NCI-H2081 (cell line): ENCODE data around the gene CDKAL1.
"Not testable (repeated sequence)": the region's sequence is repeated elsewhere in the genome, so short reads cannot be mapped to it uniquely, and the experiment has no call there.

Source experiments
- DNase-seq, 2 experiments: peaks; one replicate each; lab custom pipeline; 2025; lab: John Stamatoyannopoulos, UW

Gene CDKAL1

DNA sequence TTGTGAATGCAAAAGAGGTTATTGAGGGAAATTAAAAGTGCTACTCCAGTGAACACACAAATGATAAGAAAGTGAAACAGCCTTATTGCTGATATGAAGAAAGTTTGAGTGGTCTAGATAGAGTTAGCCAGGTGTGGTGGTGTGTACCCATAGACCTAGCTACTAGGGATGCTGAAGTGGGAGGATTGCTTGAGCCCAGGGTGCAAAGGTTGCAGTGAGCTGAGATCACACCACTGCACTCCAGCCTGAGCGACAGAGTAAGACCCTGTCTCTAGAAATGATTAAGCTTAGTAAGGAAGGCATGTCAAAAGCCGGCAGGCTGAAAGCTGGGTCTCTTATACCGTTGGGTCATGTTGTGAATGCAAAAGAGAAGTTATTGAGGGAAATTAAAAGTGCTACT, 389.8 kb downstream of the CDKAL1 start:
- not testable (repeated sequence) for DNase-seq

DNA sequence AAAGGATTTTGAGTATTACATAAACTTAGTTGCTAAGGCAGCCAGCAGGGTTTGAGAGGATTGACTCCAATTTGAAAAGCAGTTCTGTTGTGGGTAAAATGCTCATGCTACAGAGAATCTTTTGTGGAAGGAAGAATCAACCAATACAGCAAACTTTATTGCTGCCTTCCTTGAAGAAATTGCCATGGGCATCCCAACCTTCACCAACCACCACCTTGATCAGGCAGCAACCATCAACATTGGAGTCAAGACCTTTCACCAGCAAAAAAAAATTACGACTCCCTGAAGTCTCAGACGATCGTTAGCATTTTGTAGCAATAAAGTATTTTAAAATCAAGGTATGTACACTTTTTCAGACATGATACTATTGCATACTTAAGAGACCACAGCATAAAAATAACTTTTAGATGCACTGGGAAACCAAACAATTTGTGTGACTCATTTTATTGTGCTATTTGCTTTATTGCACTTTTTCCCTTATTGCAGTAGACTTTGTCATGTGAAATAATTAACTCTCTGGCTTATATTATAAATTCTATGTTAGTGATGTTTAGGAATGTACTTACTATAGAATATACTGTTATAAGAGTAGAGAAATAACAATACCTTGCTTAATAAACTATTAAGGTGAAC, 390.8 kb downstream of the CDKAL1 start:
- DNase-seq: no peak

DNA sequence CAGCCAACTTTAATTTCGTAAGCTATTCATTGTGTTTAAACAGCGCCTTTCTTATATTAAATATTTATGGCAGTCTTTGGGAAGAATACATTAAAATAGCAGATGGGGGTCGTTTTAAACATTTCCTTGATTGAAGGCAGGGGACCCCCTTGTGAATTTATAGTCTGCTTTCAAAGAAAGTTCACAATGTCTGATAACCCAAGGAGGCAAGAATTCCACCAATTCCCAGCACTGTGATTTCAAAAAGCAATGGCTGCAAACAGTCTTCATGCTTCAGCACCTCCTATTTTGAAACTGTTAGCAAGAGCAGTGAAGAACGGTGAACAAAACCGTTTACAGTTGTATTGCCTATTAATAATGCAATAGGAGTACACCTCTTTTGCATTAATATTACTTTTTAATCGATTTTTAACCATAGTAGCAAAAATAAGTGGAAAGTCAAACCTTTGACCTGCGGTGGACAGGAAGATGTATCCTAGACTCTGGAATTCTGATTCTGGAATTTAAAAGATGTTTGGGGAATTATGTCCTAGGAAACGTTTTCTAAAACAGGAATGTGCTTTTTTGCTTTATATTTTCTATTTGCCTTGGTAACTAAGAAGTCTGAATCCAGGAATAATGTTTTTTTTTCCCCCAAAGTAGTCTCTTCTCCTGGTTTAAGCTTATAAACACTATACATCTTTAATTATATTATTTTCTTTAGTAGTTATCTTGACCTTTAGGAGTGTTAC, 393.0 kb downstream of the CDKAL1 start:
- DNase-seq: no peak

DNA sequence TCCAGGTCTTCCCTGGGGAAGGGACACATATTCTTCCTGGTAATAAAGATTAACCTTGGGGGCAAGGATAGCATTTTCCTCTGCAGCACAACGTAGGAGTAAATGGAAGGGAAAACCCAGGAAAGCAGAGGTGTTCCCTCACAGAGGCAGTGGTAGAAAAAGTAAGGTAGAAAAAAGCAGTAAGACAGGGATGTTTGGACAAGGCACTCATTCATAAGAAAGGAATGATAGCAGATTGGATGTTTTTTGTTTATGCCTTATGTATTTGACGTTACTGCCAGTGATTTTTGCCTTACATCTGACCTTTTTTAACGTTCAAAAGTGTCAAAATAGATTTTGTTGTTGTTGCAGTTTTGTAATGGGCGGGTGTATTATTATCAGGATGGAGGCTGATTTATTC, 395.0 kb downstream of the CDKAL1 start:
- DNase-seq: no peak

DNA sequence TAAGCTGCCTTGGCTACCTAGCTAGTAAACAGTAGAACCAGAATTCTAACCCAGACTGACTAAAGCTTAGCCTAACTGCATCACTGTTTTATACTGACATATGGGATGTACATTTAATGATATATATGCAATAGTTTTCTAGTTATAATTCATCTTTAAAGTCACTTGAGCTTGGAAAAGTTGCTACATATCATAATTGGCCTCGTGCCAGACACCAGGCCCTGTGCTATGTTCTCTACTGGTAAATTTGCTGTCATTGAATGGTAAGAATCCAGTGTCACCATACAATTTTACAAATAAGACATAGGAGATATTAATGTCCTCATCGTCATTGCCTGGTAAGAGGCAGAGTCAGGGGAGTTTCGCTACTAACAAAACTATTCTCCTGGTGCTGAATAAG, 396.8 kb downstream of the CDKAL1 start:
- DNase-seq: no peak

DNA sequence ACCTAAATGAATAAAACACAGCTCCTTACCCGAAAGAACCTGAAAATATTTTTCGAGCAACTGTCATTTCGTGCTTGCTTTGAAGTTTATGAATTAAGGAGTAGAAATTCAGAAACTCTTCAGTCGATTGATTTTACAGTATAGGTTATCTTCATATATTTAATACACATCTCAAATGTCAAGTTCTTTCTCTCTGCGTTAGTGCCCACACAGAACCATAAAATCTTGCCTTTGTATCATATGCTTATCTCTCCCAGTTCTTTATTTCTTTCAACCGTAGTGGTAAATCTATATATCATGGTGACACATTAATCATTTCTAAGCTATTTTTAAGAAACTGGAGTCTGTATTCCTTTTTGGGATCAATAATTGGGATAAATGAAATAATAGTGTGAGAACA, 397.5 kb downstream of the CDKAL1 start:
- DNase-seq: no peak

DNA sequence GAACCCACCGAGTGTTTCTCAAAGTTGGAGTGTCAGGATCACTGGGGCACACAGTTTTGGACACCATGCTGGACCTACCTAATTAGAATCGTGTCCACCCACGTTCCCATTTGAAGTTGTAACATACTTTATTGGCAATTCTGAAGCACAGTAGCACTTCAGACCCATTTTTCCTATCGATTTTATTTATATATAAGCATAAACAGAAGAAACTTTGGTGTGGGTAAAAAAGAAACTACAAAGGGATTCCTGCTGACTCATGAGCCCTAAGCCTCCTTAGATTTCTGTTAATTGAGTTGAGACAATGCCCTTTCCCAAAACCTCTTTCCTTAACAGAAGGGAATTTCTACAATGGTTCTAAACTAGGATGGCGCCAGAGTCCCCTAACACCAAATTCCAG, 398.0 kb downstream of the CDKAL1 start:
- DNase-seq: no peak

DNA sequence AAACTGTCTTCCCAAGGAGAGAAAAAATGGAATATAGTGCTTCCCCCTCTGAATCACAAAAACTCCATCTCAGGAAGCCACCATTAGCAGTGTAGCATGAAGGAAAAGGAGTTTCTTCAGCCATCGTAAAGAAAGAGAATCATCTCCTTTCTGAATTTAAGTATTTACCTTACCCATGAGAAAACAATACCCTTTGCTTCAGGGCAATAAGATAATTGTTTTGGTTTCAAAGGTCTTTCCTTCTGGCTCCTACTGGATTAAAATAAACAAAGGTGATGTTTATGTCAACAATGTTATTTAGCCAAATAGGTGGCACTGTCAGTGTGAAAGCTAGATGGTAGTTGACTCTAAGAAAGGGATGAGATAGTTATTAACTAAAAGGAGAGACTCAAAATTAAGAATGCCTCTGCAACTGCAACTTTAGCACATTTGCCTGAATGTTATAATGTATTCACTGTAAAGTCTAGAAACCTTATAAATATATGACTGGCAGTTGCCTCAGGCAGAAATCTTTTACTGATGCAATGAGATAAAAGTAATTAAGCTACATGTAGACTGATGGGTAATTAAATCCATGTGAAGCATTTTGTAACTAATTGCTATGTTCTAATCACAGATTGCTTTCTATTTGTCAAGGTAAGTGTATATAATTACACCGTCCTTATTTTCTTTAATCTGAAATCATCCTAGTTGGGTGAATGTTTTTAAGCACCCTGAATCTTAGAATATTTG, 399.0 kb downstream of the CDKAL1 start:
- peak; percentile 35 to 80 for DNase-seq

DNA sequence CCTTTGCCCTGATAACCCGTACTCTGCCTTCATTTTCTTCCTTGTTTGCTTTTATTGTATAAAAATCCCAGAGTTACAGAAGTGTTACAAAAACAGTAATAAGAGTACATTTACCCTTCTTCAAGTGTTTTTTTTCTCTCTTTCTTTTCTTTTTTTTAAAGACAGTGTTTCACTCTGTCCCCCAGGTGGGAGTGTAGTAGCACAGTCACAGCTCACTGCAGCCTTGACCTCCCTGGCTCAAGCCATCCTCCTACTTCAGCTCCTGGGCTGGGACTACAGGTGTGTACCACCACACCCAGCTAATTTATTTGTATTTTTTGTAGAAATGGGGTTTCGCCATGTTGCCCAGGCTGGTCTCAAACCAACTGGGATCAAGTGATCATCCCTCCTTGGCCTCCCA, 402.7 kb downstream of the CDKAL1 start:
- DNase-seq: no peak

DNA sequence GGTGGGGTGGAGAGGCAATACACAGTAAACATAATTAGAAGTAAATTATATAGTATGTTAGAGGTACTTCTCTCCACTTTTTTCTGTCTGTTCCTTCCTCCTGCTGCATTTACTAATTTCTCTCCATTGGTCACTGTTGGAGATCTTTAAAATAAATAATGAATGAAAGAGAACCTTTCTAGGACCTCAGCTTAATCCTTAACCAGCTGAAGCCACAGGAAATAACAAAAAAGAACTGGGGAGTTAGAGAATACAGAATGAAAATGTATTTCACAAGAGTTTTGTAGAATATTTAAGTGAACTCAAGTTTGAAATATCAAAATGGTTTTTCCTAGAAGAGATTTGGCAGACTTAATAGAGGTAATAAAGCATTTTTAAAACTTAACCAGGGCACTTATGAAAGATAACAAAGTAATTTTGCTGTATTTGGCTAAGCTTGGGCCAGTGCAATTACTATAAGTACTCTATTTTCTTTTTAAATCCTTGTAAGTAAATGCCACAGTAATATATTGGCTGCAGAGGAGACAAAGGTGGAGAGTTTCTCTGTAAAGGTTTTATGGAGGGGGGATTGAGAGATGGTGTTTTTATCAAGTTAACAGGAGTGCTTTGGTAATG, 405.0 kb downstream of the CDKAL1 start:
- peak in 1 of 2 experiments; percentile 71 for DNase-seq

DNA sequence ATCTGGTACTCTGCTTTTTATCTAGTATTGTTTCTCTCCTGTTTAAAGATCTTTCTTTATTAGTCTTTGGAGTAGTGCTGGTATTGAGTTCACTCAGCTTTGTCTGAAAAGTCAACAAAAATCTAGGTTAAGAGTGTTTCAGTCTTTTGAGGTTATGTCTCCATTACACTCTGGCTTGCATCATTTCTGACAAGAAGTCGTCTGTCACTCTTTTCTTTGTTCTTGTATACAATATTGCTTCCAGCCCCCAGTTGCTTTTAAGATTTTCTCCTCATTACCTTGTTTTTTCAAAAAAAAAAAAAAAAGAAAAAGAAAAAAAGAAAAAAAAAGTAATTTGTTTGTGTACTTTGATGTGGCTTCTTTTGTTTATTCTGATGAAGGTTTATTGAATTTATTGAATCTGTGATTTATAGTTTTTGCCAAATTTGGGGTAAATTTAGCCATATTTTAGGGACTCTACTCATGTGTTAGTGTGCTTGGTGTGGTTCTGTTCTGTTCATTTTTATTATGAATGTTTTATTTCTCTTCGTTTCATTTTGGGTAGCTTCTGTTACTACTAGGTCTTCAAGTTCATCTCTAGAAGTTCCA, 408.9 kb downstream of the CDKAL1 start:
- DNase-seq: no peak

DNA sequence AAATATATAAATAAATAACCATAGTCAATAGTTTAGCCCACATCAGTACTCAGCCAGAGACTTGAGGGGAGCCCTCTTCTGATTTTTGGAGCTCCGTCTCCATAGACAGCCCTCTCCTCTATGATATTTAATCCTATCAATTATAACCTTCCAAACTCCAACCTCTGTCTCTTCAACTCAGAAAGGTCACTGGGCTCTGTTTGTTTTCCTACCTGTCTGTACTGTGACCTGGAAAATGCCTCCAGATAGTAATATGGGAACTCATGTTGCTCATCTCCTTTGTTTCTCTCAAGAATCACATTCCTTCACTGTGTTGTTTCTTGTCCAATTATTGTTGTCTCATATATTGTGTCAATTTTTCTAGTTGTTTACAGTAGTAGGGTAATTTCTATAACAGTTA, 409.7 kb downstream of the CDKAL1 start:
- DNase-seq: no peak

DNA sequence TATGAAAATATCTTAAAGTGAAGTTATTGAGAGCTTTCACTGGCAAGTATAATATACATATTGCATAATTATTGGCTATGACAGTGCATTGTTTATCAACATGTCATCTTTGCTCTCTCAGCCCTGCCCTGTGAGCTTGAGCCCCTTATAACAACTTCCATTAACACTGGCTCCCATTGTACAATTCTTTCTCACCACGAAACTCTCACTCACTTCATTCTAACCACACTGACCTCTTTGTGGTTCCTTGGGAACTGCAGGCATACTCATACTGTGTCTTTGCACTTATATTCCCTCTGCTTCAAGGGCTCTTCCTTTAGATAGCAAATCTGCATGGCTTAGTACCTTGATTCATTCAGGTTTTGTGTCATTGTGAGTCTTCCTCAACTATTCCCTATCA, 411.8 kb downstream of the CDKAL1 start:
- DNase-seq: no peak

DNA sequence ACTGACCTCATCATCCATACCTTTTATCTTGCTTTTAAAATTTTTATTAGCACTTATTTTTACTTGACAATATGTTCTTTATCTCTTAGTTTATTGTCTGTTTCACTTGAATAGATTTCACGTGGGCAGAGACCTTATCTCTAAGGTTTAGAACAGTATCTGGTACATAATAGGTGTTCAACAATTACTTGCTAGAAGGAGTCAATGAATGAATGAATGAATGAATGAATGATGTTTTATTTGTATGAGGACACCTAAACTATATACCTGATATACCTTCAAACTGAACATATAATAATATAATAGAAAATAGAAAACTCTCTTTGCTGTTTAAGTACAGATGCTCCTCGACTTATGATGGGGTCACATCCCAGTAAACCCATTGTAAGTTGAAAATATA, 412.6 kb downstream of the CDKAL1 start:
- no peak for DNase-seq

DNA sequence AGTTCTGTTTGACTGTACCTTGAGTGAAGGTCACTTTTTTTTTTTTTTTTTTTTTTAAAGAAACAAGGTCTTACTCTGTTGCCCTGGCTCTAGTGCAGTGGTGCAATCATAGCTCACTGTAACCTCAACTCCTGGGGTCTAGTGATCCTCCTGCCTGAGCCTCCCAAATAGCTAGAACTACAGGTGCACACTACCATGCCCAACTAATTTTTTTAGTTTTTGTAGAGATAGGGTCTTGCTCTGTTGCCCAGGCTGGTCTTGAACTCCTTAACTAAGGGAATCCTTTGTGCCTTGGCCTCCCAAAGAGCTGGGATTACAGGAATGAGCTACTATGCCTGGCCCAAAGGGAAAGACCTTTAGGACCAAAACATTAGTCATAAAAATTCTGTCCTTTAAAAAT, 413.7 kb downstream of the CDKAL1 start:
- DNase-seq: no peak

DNA sequence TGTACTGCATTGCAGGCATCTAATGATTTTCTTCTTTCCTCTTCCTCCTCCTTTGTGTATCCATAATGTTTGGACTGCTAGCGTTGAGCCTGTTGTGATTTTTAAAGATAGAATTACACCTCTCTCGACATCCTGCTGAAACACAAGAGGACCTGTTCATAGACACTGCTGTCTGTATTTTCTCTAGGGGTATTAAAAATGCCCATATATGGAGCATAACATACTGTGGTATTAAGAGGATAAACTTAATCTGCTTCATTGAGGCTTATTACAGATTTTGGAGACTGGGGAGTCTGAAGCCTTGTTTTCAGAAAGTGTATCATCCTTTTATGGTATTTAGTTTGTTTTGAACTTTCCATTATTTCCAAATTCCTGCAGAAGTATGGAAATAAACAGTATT, 414.3 kb downstream of the CDKAL1 start:
- peak in 1 of 2 experiments; percentile 50 for DNase-seq

DNA sequence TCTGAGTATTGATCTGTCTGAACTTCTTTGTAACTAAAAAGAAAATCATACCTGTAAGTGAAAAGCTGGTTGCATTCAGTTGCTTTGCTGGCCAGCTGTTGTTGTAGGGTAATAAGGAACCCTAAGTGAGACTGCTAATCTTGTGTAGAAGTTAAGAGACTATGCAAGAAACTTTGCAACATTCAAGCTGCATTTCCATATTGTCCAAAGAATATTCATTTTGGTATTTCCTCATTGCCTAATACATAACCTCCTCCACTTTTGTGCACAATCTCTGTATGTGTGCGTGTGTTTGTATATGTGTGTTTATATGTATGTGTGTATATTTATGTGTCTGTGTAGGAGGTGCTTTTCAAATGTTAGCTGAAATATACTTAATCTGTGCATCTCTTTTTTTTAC, 414.9 kb downstream of the CDKAL1 start:
- no peak for DNase-seq

DNA sequence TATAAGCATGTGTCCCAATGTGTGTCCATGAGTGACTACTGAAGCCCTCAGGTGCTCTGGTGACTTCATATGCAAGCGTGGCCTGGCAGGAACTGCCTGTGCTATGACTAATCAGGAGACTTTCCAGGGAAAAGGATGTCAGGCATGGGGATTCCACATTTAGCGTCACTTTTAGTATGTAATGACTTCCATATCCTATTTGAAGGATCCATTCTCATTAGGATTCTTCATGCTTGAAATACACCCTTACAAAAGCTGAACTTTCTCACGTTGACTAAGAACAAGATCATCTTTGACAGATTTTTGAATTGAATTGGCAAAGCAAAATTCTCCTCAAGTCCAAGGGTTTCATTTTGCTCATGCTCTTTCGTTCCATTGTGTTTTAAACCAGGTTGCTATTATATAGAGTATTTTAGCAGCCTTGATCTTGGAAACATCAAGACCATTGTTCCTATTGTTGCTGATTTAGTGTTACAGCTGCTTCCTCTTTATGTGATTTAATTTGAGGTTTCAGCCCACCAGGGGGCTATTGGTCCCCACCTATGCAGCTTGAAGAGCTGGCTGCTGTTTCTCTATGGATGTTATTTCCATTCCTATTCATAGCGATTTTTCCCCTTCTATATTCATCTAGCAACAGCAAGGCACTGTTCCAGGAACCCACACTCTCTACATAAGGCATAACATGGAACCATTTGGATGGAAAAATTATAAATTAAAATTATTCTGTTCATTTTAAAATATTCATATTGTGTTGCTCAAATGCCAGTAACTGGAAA, 418.6 kb downstream of the CDKAL1 start:
- DNase-seq: peak; percentile 89 to 96

DNA sequence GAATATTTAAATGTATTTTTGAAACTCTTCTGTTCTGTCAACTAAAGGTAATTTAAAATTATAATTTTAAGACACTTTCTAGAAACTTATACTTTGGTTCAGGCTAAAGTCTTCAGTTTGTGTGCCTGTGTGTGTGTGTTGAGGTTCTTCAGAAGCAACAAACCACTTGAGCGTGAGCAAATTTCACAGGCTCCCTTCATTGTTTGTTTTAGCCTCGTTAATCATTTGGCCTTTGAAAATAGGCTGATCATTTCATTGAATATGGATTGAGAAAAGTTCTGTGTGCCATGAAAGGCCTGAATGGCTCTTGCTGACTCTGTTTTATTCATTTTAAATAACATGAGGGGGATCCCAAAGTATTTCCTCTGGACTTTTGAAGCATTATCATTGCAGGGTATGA, 420.1 kb downstream of the CDKAL1 start:
- peak; percentile 44 to 74 for DNase-seq

DNA sequence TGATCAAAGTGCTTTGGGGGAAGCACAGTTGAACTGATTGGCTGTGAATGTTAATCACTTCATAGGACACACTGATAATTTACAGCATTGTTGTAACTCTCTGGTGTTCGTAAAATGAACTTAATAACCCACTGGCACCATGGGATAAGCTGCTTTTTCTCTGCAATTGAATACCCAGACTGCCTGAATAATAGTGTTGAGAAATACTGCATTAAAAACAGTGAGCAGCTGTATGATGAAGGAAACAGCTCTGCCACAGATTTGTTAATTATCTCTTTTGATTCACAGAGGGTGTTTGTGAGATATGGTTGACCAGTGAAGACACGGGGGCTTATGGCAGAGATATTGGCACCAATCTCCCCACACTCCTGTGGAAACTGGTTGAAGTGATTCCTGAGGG, 420.9 kb downstream of the CDKAL1 start:
- peak in 1 of 2 experiments; percentile 72 for DNase-seq

DNA sequence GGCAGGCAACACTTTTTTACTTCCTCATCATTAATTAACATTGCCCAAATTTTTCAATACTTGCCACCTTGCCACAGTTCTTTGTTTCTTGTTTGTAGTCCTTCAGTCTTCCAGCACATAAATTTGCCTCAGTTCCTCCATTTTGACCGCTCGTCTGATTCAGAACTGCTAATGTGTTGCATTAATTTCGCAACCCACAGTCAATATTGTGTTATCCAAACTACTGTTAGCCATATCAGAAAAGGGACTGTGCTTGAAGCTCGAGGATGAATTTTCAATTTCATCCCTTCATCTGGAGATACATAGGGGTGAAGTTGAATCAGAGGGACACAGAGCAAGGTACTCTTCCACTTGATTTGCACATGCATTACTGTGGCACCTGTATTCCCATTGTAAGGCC, 421.5 kb downstream of the CDKAL1 start:
- DNase-seq: no peak

DNA sequence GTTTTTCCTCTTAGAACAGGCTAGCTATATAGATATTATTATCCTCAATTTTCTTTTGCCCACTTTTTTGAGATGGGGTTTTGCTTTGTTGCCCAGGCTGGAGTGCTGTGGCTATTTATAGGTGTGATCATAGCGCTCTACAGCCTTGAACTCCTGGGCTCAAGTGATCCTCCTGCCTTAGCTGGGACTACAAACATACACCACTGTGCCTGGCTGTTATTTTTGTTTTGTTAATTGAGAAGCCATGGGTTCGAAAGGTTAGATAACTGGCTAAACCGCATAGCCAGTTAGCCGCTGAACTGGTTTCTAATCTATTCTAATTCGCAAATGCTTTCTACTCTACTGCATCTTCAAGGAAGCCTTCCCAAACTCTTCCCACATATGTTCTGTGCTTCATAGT, 425.8 kb downstream of the CDKAL1 start:
- DNase-seq: no peak
